ENCODE results near the gene DCAF17.
A peak's percentile ranks its signal among the peaks of the same experiment; 100 is the strongest.
"Not testable (repeated sequence)": the region's sequence is repeated elsewhere in the genome, so short reads cannot be mapped to it uniquely, and the experiment has no call there.

DCAF17 gene

DNA sequence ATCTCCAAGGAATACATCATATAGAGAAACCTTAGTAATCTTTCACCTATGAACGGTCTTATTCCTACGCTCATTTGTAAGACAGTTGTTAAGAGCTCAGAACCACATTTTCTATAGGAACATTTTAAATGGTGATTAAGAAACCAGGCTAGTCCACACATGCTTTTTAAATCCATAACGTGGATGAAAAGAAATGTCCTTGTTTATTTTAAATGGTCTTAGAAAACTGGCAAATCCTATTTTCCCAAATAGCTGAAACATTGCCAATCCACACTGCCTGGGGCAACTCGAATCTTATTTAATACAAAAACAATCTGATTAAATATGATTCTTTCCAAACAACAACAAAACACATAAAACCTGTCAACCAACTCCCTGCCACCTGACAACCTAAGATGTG, 23.9 kb upstream of the DCAF17 start:
- DNase-seq (ENCODE audit: extremely low read depth in 1 of 2, low read depth in 1 of 2), result no peak

- no peak for DNase-seq (ENCODE audit: extremely low read depth in 1 of 2, low read depth in 1 of 2)
Observed at GRCh38 chr2:171410624-171411023, 23.4 kb upstream of the DCAF17 start.

DNA sequence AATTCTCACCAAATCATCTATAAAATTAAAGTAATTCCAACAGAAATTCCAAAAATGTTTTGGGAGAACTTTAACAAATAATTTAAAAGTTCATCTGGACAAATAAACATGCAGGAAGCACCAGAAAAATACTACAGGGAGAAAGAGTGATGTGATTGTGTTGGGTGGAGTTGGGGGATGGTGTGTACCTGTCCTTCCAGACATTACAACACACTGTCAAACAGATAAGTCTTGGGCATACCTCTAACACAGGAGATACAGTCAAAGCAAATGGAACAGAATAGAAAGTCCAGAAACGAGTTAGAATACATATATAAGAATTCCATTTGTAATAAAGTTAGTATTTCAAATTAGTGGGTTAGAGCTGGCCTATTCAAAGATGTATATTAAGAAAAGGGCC, 22.8 kb upstream of the DCAF17 start:
- DNase-seq (ENCODE audit: extremely low read depth in 1 of 2, low read depth in 1 of 2), result no peak

- no peak for DNase-seq (ENCODE audit: extremely low read depth in 1 of 2, low read depth in 1 of 2)
Observed at GRCh38 chr2:171411791-171412483, 22.1 kb upstream of the DCAF17 start.

DNA sequence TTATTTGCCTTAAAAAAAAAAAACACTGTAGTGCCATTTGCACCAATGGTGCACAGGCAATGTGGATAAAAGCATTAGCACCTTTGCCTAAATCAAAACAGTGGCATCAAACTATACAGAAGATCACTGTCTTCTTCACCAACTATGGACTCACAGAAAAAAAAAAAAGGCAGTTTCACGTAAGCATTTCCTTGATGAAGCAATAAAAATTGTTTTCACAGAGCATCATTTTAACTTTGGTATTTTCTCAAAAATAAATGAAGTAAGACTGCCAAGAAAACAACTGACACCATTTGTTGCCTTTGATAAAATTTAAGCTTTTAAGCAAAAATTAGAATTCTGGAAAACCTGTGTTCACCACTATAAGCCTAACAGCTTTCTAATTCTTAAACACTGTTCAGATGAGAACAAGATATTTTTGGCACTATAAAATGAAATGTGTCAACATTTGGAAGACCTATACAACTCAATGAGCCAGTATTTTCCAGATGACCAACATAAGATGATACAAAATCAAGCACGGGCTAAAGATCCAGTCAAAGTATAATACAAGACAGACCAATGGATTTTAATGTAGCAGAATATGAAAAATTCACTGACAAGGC, 21.4 kb upstream of the DCAF17 start:
- DNase-seq (ENCODE audit: extremely low read depth in 1 of 2, low read depth in 1 of 2), result no peak

DNA sequence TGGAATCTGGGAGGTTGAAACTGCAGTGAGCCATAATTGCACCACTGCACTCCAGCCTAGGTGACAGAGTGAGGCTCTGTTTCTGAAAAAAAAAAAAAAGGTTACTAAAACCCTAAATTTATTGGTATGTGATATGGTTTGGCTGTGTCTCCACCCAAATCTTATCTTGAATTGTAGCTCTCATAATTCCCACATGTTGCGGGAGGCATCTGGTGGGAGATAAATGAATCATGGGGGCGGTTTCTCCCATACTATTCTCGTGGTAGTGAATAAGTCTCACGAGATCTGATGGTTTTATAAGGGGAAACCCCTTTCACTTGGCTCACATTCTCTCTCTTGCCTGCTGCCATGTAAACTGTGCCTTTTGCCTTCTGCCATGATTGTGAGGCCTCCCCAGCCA, 19.4 kb upstream of the DCAF17 start:
- DNase-seq (ENCODE audit: extremely low read depth in 1 of 2, low read depth in 1 of 2), result not testable (repeated sequence)

- peak; percentile 22 to 82 for DNase-seq (ENCODE audit: extremely low read depth in 1 of 2, low read depth in 1 of 2)
Observed at GRCh38 chr2:171416009-171416926, 17.8 kb upstream of the DCAF17 start.

- no peak for DNase-seq (ENCODE audit: extremely low read depth in 1 of 2, low read depth in 1 of 2)
Observed at GRCh38 chr2:171419333-171419732, 14.7 kb upstream of the DCAF17 start.

DNA sequence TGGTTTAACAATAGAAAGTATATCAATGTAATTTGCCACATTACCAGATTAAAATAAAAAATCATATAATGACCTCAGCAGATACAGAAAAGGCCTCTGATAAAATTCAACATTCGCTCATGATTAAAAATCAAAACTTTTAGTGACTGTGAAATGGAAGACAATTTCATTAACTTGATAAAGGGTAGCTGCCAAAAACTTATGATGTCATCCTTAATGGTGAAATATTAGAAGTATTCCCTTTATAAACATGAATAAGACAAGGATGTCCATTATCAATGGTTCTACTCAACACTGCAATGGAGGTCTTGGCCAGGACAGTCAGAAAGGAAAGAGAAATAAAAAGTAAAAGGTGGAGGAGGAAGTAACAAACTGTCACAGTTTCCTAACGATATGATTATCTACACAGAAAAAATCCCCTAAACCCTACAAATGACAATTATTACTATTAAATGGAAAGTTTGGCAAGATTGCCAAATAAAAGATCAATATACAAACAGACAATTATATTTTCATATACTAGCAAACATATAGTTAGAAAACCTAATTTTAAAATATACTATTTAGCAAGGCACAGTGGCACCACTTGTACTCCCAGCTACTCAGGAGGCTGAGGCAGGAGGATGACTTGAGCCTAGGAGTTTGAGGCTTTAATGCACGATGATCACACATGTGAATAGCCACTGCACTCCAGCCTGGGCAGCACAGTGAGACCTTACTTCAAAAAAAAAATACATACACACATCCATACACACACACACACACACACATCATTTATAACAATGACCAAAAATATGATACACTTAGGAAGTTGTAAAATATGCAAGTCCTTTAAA, 13.1 kb upstream of the DCAF17 start:
- DNase-seq (ENCODE audit: extremely low read depth in 1 of 2, low read depth in 1 of 2), result no peak

- DNase-seq (ENCODE audit: extremely low read depth in 1 of 2, low read depth in 1 of 2), result not testable (repeated sequence)
Observed at GRCh38 chr2:171422710-171423495, 11.1 kb upstream of the DCAF17 start.

DNA sequence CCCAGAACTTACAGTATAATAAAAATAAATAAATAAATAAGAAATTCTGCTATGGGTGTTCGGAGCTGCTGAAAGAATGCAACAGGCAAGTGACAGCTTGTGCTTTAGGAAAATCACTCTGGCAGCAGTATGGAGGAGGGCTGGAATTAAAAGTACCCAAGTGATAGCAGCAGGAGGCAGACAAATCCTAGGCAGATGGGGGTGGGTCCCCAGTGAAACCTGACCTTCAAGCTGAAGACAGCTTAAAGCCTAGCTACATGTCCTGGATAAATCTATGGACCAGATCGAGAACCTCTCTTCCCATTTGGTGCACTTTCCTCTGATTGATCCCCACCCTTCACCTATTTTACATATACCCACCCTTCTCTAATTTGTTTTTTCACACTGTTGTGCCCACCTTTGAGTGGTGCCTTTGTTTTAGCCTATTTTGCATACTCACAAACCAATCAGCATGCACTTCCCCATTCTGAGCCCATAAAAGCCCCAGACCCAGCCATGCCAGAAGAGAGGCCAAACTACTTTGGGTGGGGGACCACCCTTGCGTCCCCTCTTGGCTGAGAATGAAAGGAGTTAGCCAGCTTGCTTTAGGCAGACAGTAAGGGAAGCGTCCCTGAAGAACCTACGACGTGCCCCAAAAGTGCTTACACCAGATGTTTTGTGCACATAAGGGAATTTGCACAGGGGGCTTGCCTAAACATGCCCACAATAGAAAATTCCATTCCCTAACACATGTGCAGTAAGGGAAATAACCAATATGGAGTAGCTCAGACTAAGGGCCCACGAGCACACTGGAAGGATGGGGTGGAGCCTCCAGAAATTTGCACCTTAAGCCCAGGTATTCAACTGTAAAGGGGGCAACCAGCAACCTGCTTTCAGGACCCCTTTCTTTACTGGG, 3.3 kb upstream of the DCAF17 start:
- DNase-seq (ENCODE audit: extremely low read depth in 1 of 2, low read depth in 1 of 2), result no peak

GRCh38 chr2:171431677-171432167, 2.3 kb upstream of the DCAF17 start:
- DNase-seq (ENCODE audit: extremely low read depth in 1 of 2, low read depth in 1 of 2), result no peak

DNA sequence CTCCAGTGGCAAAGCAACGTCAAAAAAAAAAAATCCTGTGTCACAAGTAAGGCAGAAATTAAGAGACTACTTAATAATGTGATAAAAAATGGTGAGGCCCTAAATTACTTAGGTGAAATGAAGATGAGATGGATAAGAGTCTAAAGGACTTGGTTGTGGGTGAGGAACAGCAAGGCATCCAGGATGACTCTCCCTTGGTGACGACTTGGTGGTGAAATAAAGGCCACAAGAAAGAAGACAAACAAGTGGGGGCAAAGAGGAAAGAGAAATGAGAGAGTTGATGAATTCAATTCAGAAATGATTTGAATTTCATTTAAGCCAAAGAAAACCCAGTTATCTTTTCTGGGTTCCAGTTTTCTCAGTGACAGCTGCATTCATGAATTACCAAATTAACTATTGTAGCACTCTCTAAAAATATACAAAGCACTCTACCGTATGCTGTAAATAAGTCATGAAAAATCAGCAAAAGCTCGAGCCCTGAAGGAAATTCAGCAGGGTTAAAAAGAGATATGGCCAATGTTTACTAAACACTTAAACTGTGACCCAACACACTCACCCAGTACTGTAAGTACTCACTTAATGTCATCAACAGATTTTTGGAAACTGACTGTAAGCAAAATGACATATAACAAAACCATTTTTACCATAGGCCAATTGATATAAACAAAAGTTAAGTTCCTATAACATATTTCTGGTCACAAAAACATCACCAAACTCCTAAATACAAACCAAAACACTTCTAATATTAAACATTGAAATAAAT, 1.6 kb upstream of the DCAF17 start:
- no peak for DNase-seq (ENCODE audit: extremely low read depth in 1 of 2, low read depth in 1 of 2)

DNA sequence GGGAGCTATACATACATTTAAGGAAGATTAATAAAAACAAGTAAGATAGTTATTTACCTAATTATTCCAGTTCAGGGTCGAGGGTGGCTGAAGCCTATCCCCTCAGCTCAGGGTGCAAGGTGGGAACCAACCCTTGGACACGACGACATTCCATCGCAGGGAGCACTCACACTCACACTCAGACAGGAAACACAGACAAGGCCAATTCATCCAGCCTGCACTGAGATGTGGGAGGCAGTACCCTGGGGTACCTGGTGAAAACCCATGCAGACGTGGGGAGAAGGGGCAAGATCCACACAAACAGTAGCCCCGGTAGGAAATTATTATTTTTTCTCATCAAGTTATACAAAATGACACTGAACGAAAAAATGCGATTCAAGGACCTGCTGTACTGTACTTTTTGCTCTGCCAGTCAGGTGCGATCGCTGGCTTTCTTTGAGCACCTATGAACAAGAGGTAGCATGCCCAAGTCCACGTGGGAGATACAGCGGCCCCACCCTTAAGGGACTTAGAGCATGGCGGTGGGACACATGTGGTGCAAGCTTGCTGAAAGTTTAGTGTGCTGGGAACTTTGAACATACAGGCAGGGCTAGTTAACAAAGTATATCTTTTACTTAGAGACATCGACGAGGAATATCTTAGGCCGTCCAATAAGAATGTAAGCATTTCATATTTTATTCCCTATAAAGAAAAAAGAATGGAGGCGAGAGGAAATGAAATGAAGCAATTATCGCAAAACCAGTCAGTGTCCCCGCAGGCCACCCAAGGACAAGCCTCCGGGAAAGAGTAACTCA, 860 bp upstream of the DCAF17 start:
- DNase-seq (ENCODE audit: extremely low read depth in 1 of 2, low read depth in 1 of 2), result peak in 1 of 2 donors; percentile 32

GRCh38 chr2:171433763-171434012, 338 bp upstream of the DCAF17 start, which contains the start of gene METTL8:
METTL8 (minus strand) TSS chr2:171433990; CDS start chr2:171392185, 41,805 bp downstream.
- no peak for DNase-seq (ENCODE audit: extremely low read depth in 1 of 2, low read depth in 1 of 2)

- no peak for DNase-seq (ENCODE audit: extremely low read depth in 1 of 2, low read depth in 1 of 2)
Observed at GRCh38 chr2:171436307-171436706, 2.3 kb downstream of the DCAF17 start.

DNA sequence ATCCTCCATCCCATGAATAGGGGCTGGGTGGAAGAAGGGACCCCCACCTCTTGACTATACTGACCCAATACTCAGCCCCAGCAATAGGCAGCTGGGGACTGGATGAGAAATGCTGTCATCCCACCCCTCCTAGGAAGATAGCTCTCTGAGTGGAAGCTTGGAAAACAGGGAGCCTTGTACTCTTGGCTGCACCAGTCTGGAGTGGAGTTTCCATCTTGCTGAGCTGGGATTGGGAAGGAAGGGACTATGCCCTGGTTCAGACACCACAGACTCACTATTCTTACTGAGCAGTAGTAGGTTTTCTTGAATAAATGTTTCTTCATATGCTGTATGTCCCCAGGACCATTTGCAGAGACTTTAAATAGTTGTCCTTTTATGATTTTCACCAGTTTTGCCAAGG, 7.4 kb downstream of the DCAF17 start:
- DNase-seq (ENCODE audit: extremely low read depth in 1 of 2, low read depth in 1 of 2), result no peak

- DNase-seq (ENCODE audit: extremely low read depth in 1 of 2, low read depth in 1 of 2), result no peak
Observed at GRCh38 chr2:171447675-171448074, 13.6 kb downstream of the DCAF17 start.
